ENCODE measurements around the gene NPVF.

Gene NPVF

GRCh38 chr7:25242678-25243077 is 14.4 kb upstream of the NPVF start:
- H3K27ac Mint-ChIP-seq: no peak overlapping the region
- no peaks in the 10 kb centered on the region for H3K36me3 Mint-ChIP-seq
- peaks cover 4% of the 10 kb centered on the region for H3K27me3 Mint-ChIP-seq

GRCh38 chr7:25240896-25241295 is 12.6 kb upstream of the NPVF start:
- Mint-ChIP-seq H3K4me3 (no peak overlapping the region), H3K27ac (no peak overlapping the region), H3K36me3 (no peaks in the 10 kb centered on the region), H3K4me1 (no peaks in the 10 kb centered on the region), H3K9me3 (no peaks in the 10 kb centered on the region), H3K27me3 (peaks cover 5% of the 10 kb centered on the region)

More at GRCh38 chr7:25242678-25243077, 14.4 kb upstream of the NPVF start:
- H3K9me3 Mint-ChIP-seq: no peaks in the 10 kb centered on the region
- H3K4me1 Mint-ChIP-seq: no peaks in the 10 kb centered on the region
- H3K4me3 Mint-ChIP-seq: no peak overlapping the region

- H3K36me3 Mint-ChIP-seq: no peaks in the 10 kb centered on the region
- H3K9me3 Mint-ChIP-seq: no peaks in the 10 kb centered on the region
- H3K4me3 Mint-ChIP-seq: no peak overlapping the region
- H3K27ac Mint-ChIP-seq: no peak overlapping the region
- no peaks in the 10 kb centered on the region for H3K4me1 Mint-ChIP-seq
- H3K27me3 Mint-ChIP-seq: peaks cover 5% of the 10 kb centered on the region
These were observed 12.1 kb upstream of the NPVF start for GRCh38 chr7:25240340-25240739.

- Mint-ChIP-seq H3K4me3 (no peak overlapping the region), H3K27me3 (peaks cover 4% of the 10 kb centered on the region), H3K4me1 (no peaks in the 10 kb centered on the region), H3K36me3 (no peaks in the 10 kb centered on the region), H3K27ac (no peak overlapping the region), H3K9me3 (no peaks in the 10 kb centered on the region)
These were observed 11.6 kb upstream of the NPVF start for GRCh38 chr7:25239888-25240287.

GRCh38 chr7:25238066-25238725 is 9.9 kb upstream of the NPVF start:
- H3K4me3 Mint-ChIP-seq: no peak overlapping the region

GRCh38 chr7:25235471-25235870 is 7.2 kb upstream of the NPVF start:
- no peaks in the 10 kb centered on the region for H3K4me1 Mint-ChIP-seq
- H3K4me3 Mint-ChIP-seq: no peak overlapping the region
- no peak overlapping the region for H3K27ac Mint-ChIP-seq
- peaks cover 12% of the 10 kb centered on the region for H3K27me3 Mint-ChIP-seq
- H3K36me3 Mint-ChIP-seq: no peaks in the 10 kb centered on the region
- no peaks in the 10 kb centered on the region for H3K9me3 Mint-ChIP-seq

More at GRCh38 chr7:25238066-25238725, 9.9 kb upstream of the NPVF start:
- Mint-ChIP-seq H3K36me3 (no peaks in the 10 kb centered on the region), H3K27me3 (peaks cover 2% of the 10 kb centered on the region), H3K9me3 (no peaks in the 10 kb centered on the region), H3K27ac (no peak overlapping the region), H3K4me1 (no peaks in the 10 kb centered on the region)

- Mint-ChIP-seq H3K27me3 (peaks cover 14% of the 10 kb centered on the region), H3K27ac (no peak overlapping the region), H3K4me3 (no peak overlapping the region), H3K9me3 (no peaks in the 10 kb centered on the region), H3K36me3 (no peaks in the 10 kb centered on the region), H3K4me1 (no peaks in the 10 kb centered on the region)
These were observed 6.0 kb upstream of the NPVF start for GRCh38 chr7:25234336-25234735.

- H3K36me3 Mint-ChIP-seq: no peaks in the 10 kb centered on the region
- H3K27ac Mint-ChIP-seq: no peak overlapping the region
- H3K4me3 Mint-ChIP-seq: no peak overlapping the region
- H3K4me1 Mint-ChIP-seq: no peaks in the 10 kb centered on the region
- no peaks in the 10 kb centered on the region for H3K9me3 Mint-ChIP-seq
- peaks cover 16% of the 10 kb centered on the region for H3K27me3 Mint-ChIP-seq
These were observed 5.1 kb downstream of the NPVF start for GRCh38 chr7:25223206-25223605.

- peaks cover 17% of the 10 kb centered on the region for H3K27me3 Mint-ChIP-seq
- no peaks in the 10 kb centered on the region for H3K4me1 Mint-ChIP-seq
These were observed 5.6 kb downstream of the NPVF start for GRCh38 chr7:25222666-25223065.

GRCh38 chr7:25221009-25221408 is 7.3 kb downstream of the NPVF start:
- no peak overlapping the region for H3K27ac Mint-ChIP-seq
- H3K4me3 Mint-ChIP-seq: no peak overlapping the region
- H3K4me1 Mint-ChIP-seq: no peaks in the 10 kb centered on the region
- no peaks in the 10 kb centered on the region for H3K9me3 Mint-ChIP-seq
- H3K27me3 Mint-ChIP-seq: peaks cover 19% of the 10 kb centered on the region
- H3K36me3 Mint-ChIP-seq: no peaks in the 10 kb centered on the region

More at GRCh38 chr7:25222666-25223065, 5.6 kb downstream of the NPVF start:
- Mint-ChIP-seq H3K9me3 (no peaks in the 10 kb centered on the region), H3K27ac (no peak overlapping the region), H3K4me3 (no peak overlapping the region), H3K36me3 (no peaks in the 10 kb centered on the region)

- no peak overlapping the region for H3K27ac Mint-ChIP-seq
- no peaks in the 10 kb centered on the region for H3K9me3 Mint-ChIP-seq
- H3K36me3 Mint-ChIP-seq: no peaks in the 10 kb centered on the region
- H3K4me1 Mint-ChIP-seq: no peaks in the 10 kb centered on the region
- peaks cover 18% of the 10 kb centered on the region for H3K27me3 Mint-ChIP-seq
- no peak overlapping the region for H3K4me3 Mint-ChIP-seq
These were observed 10.1 kb downstream of the NPVF start for GRCh38 chr7:25218191-25218590.

GRCh38 chr7:25216837-25217236 is 11.4 kb downstream of the NPVF start:
- Mint-ChIP-seq H3K4me1 (no peaks in the 10 kb centered on the region), H3K36me3 (no peaks in the 10 kb centered on the region), H3K4me3 (no peak overlapping the region), H3K27me3 (peaks cover 17% of the 10 kb centered on the region), H3K9me3 (no peaks in the 10 kb centered on the region), H3K27ac (no peak overlapping the region)

GRCh38 chr7:25215694-25216335 is 12.5 kb downstream of the NPVF start:
- no peak overlapping the region for H3K4me3 Mint-ChIP-seq
- H3K27ac Mint-ChIP-seq: no peak overlapping the region
- H3K9me3 Mint-ChIP-seq: no peaks in the 10 kb centered on the region
- H3K27me3 Mint-ChIP-seq: peaks cover 11% of the 10 kb centered on the region
- H3K4me1 Mint-ChIP-seq: no peaks in the 10 kb centered on the region
- no peaks in the 10 kb centered on the region for H3K36me3 Mint-ChIP-seq

GRCh38 chr7:25208525-25209221 is 19.6 kb downstream of the NPVF start:
- H3K36me3 Mint-ChIP-seq: peaks cover 2% of the 10 kb centered on the region
- H3K27me3 Mint-ChIP-seq: peaks cover 9% of the 10 kb centered on the region
- no peak overlapping the region for H3K27ac Mint-ChIP-seq
- H3K9me3 Mint-ChIP-seq: peaks cover 6% of the 10 kb centered on the region
- H3K4me3 Mint-ChIP-seq: no peak overlapping the region
- H3K4me1 Mint-ChIP-seq: no peaks in the 10 kb centered on the region

- peaks cover 2% of the 10 kb centered on the region for H3K36me3 Mint-ChIP-seq
- no peaks in the 10 kb centered on the region for H3K4me1 Mint-ChIP-seq
- H3K4me3 Mint-ChIP-seq: no peak overlapping the region
- H3K9me3 Mint-ChIP-seq: peaks cover 6% of the 10 kb centered on the region
- no peak overlapping the region for H3K27ac Mint-ChIP-seq
- peaks cover 9% of the 10 kb centered on the region for H3K27me3 Mint-ChIP-seq
These were observed 20.4 kb downstream of the NPVF start for GRCh38 chr7:25207887-25208286.

- H3K36me3 Mint-ChIP-seq: peaks cover 2% of the 10 kb centered on the region
- H3K9me3 Mint-ChIP-seq: peaks cover 6% of the 10 kb centered on the region
- no peak overlapping the region for H3K27ac Mint-ChIP-seq
- H3K4me3 Mint-ChIP-seq: no peak overlapping the region
- H3K27me3 Mint-ChIP-seq: peaks cover 9% of the 10 kb centered on the region
- H3K4me1 Mint-ChIP-seq: no peaks in the 10 kb centered on the region
These were observed 21.5 kb downstream of the NPVF start for GRCh38 chr7:25206765-25207164.

All from activated naive CD4-positive, alpha-beta T cell treated with anti-CD3 and anti-CD28 coated beads, Interleukin-2, amount 50 U/mL, for 24 hours (primary cell).